Measurements from ENCODE around the gene HERC3. TPM values are rescaled to one million over a fixed set of nuclear protein-coding genes. Genes with fewer than 3 reads are reported as not detected.

Gene HERC3
- total RNA-seq, 1 donor from 2014 or later = 55.0 TPM

Small RNAs within 50 kb of the gene (small RNA-seq; reads per million reads assigned to genes)
- gene RF02115 (not detected), gene RNU6-33P (0.10 reads per million)

Other genes starting within 250 kb of the HERC3 start
- 3.7 TPM for gene HERC6, start 213.6 kb upstream of the HERC3 start, total RNA-seq
- 2.4 TPM for gene HERC5, start 135.4 kb upstream of the HERC3 start, total RNA-seq
- 84.0 TPM for gene PYURF, start 68.7 kb upstream of the HERC3 start, total RNA-seq
- 48.1 TPM for gene NAP1L5, start 105.3 kb downstream of the HERC3 start, total RNA-seq

All from frontal cortex (tissue), 1 donor.